Astrocyte of the spinal cord (primary cell): ENCODE results near the gene ETNK2.

Experiments
- DNase-seq: peaks from one replicate; pipeline ENCODE4 v3.0.0; 2011; ENCODE audit warnings: low read depth, low spot score
- H3K4me3 ChIP-seq: 2 replicates; pipeline ENCODE4 v1.5.1; 2011; ENCODE audit warnings: low read depth, mild to moderate bottlenecking, low read length, moderate library complexity
- in situ Hi-C: cut with HindIII; loops from 2 replicates; pipeline ENCODE4 v1.10.0; 2017; ENCODE audit warnings: low sequenced_read_pairs
- TF ChIP-seq, protein P1 (sequence below): IDR thresholded peaks from 2 replicates; pipeline ENCODE4 v1.5.1; 2012; ENCODE audit warnings: low read depth, mild to moderate bottlenecking, low read length, inconsistent platforms

ETNK2 gene

DNA sequence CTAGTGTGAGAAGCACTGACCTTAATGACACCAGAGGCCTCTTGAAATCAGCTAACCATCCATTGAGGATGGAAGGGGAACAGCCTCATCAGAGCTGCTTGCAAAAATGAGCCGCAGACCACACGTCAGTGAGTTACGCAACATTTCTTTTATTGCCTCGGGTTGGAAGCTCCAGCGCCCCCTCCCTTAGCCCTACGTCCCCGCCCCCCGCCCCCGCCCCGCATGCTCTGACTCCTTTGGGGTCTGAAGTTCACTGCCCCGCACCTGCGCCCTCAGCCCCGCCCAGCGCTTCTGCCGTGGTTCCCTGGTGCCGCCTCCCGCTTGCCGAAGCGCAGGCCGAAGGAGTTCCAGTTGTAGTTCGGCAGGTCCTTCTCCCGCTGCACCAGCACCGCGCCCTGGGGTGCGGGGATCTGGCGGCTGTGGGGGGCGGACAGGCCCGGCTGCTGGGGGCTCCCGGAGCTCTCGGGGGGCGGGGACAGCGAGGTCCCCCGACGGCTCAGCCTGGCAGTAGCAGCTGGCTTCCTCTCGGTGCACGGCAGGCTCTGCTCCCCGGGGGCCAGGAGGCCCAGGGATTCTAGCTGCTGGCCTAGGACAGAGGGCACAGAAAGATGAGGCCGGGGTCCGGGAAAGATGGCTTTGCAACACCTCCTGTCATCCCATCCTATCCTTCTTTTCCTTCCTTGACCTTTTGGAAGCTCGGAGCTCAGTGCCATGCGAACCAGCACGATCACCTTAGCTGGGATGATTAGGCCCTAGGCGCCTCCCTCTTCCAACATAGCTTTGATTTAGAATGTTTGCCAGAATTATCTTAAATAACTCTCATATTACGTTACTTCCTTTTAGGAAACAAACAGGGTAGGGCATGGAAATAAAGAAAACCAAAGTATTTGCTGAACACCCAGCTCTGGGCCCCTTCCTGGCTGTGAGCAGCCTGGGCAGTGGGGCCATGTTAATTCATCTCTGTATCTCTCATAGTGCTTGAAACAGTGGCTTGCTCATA, 38.7 kb upstream of the ETNK2 start:
- in situ Hi-C loops: no loop called here
- no peak overlapping the region for H3K4me3 ChIP-seq
- no peak for DNase-seq
- TF ChIP-seq, protein P1, sequence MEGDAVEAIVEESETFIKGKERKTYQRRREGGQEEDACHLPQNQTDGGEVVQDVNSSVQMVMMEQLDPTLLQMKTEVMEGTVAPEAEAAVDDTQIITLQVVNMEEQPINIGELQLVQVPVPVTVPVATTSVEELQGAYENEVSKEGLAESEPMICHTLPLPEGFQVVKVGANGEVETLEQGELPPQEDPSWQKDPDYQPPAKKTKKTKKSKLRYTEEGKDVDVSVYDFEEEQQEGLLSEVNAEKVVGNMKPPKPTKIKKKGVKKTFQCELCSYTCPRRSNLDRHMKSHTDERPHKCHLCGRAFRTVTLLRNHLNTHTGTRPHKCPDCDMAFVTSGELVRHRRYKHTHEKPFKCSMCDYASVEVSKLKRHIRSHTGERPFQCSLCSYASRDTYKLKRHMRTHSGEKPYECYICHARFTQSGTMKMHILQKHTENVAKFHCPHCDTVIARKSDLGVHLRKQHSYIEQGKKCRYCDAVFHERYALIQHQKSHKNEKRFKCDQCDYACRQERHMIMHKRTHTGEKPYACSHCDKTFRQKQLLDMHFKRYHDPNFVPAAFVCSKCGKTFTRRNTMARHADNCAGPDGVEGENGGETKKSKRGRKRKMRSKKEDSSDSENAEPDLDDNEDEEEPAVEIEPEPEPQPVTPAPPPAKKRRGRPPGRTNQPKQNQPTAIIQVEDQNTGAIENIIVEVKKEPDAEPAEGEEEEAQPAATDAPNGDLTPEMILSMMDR: no peak

DNA sequence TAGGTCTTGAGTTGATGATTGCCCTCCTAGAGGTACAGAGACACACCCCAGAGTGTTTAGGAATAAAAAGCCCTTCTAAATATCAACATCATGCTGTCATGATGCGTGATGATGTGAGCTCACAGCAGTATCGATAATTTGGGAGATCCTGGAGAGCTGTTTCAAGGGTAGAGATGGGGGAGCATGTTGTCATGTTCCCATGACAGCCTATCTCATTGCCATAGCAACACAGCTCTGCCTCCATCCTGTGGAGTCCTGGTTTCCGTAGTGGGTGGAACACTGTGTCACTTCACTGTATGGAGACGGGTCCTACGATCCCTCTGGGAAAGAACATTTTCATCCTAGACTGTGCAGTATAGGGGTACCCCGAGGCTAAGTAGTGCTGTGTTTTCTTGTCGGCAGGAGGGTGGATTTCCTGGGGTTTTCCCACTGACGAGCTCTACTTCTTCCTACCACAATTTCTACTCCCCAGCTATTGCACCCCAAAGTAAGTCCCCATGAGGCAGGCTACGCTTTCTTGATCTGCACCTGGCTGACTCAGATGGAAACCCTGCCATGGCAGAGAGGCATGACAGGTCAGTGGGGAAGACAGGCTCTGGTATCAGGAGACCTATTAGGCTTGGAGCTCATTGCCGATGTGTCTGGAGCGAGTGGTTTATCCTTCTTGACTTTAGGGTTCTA, 37.3 kb upstream of the ETNK2 start:
- DNase-seq: no peak
- in situ Hi-C loops: no loop called here
- H3K4me3 ChIP-seq: no peak overlapping the region
- TF ChIP-seq, protein P1: no peak

DNA sequence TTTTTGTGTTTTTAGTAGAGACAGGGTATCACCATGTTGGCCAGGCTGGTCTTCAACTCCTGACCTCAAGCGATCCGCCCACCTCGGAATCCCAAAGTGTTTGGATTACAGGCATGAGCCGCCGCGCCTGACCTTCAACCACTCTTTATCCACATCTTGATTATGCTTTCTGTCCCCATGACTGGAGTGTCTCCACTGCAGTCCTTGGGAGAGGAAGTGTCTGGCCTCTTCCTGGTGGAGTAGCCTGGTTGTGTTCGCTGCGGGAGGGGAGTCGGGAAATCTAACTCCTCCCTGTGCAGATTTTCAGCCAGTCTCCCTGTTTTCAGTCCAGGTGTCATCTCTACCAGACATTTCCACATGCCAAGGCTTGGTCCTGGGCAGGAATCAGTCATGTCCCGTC, 34.8 kb upstream of the ETNK2 start:
- in situ Hi-C loops: no loop called here
- TF ChIP-seq, protein P1: no peak
- no peak for DNase-seq
- H3K4me3 ChIP-seq: no peak overlapping the region

DNA sequence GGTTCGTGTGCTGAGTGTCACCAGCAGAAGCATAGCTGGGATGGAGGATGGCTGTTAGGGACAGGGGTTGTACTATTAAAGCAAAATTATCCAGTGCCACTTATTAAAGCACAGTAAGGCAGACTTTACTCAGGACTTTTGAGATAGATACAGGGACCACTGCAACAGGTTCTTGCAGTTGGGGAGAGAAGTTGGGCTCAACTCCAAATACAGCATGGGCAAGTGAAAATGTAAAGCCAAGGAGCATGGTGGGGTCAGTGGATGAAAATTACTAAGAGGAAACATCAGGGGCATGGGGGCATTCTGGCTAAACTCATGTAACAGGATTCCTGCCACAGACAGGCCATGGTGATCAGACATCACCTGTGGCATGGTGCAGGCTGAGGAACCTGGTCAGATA, 29.3 kb upstream of the ETNK2 start:
- in situ Hi-C loops: no loop called here
- no peak overlapping the region for H3K4me3 ChIP-seq
- DNase-seq: no peak
- TF ChIP-seq, protein P1: no peak

DNA sequence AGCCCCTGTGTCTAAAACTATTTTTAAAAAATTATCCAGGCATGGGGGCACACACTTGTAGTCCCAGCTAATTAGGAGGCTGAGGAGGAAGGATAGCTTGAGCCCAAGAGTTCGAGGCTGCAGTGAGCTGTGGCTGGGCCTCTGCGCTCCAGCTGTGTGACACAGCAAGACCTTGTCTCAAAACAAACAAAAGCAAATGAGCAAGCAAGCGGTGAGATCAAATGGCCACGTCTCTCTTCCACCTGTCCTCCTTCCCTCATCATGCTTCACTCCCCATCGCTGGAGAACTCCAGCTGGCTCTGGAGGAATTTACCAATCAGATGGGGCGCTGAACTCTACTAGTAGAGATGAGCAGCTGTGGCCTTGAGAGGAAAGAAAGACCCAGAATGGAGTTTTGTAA, 28.3 kb upstream of the ETNK2 start:
- H3K4me3 ChIP-seq: no peak overlapping the region
- TF ChIP-seq, protein P1: no peak
- DNase-seq: no peak
- in situ Hi-C loops: no loop called here

DNA sequence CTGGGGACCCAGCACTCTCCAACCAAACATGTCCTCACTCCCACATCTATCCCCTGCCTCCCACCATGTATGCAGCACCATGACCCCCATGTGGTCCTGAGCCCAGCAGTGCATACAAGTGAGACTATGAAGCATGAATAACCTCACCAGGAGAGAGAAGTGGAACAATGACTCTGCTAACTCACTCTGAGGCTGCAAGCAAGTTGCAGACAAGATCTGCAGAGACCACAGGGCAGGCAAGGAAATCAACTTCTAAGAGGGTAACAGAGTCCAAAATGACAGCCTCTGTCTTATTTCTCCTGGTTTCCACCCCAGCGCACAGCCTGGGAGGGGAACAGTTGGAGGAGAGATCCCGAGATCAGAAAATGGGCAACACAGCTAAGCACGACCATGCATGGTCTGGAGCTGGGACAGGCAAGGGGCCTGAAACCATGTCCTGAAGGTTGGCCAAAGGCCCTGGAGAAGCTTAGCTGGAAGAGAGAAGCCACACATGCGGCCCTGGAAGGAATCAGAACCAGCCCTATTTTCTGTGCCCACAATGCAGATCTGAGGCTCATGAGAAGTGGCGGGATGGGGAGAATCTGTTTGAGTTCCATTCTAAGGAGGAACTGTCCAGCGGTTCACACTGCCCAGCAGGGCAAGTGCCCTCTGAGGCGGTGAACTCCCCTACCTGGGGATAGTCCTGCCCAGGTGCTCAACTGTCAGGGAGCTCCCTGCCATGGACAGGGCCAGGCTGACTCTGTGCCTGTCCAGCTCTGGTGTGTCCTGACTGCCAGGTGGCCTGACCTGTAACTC, 26.8 kb upstream of the ETNK2 start:
- no peak for DNase-seq
- TF ChIP-seq, protein P1: no peak
- in situ Hi-C loops: no loop called here
- H3K4me3 ChIP-seq: no peak overlapping the region
